WTC11 (cell line): Measurements from ENCODE around the gene CADM2. TPM values are rescaled to one million over a fixed set of nuclear protein-coding genes. Genes with fewer than 3 reads are reported as not detected.

ENCODE experiments used
- ATAC-seq: fragments of 200-7000 bp; cut with Tn5 transposase; 2 replicates; pipeline ENCODE4 v1.10.0; 2021; ENCODE audit warnings: mild to moderate bottlenecking, moderate library complexity
- CTCF ChIA-PET: fragments of 300-600 bp; sonication (Branson Sonifier 250); formaldehyde crosslinking; loops from one replicate; lab custom pipeline; 2021; ENCODE audit warnings: antibody characterized with exemption; lab: Charles Lee
- POLR2A ChIA-PET: fragments of 350-600 bp; sonication (Branson Sonifier 250); formaldehyde crosslinking; loops from one replicate; lab custom pipeline; 2021; ENCODE audit warnings: antibody characterized with exemption; lab: Charles Lee
- DNase-seq: peaks from one replicate; pipeline ENCODE4 v3.0.0; 2021; ENCODE audit warnings: low spot score
- H3K27ac Mint-ChIP-seq: 2 replicates; pipeline ENCODE4 v1.8.0; 2021; ENCODE audit warnings: mixed read lengths
- H3K27me3 Mint-ChIP-seq: 2 replicates; pipeline ENCODE4 v1.8.0; 2021; ENCODE audit warnings: low read depth, mild to moderate bottlenecking, moderate library complexity, mixed read lengths
- H3K36me3 Mint-ChIP-seq: 2 replicates; pipeline ENCODE4 v1.8.0; 2021; ENCODE audit warnings: mixed read lengths
- H3K4me1 Mint-ChIP-seq: 2 replicates; pipeline ENCODE4 v1.8.0; 2022; ENCODE audit warnings: mixed read lengths
- H3K4me3 Mint-ChIP-seq: 2 replicates; pipeline ENCODE4 v1.8.0; 2021; ENCODE audit warnings: mild to moderate bottlenecking, moderate library complexity, mixed read lengths
- H3K9me3 Mint-ChIP-seq: 2 replicates; pipeline ENCODE4 v1.8.0; 2021; ENCODE audit warnings: mixed read lengths
- AFF4 ChIP-seq: sonication (generic); formaldehyde crosslinking; IDR thresholded peaks from 2 replicates; pipeline ENCODE4 v1.8.1; 2023; ENCODE audit warnings: mild to moderate bottlenecking, missing genetic modification reagents, borderline replicate concordance
- ATF2 ChIP-seq: sonication (generic); formaldehyde crosslinking; IDR thresholded peaks from 2 replicates; pipeline ENCODE4 v1.8.1; 2022; ENCODE audit warnings: low read depth, missing genetic modification reagents, borderline replicate concordance
- CDX4 ChIP-seq: fragments of 250-450 bp; sonication (Bioruptor Pico); IDR thresholded peaks from 2 replicates; pipeline ENCODE4 v1.9.0; 2021; ENCODE audit warnings: moderate library complexity, mild to moderate bottlenecking, inconsistent platforms, borderline replicate concordance
- FOXP1 ChIP-seq: sonication (generic); formaldehyde crosslinking; IDR thresholded peaks from 2 replicates; pipeline ENCODE4 v1.8.0; 2022; ENCODE audit warnings: missing genetic modification reagents, mild to moderate bottlenecking, moderate library complexity, borderline replicate concordance
- HMGA2 ChIP-seq: fragments of 250-450 bp; sonication (Bioruptor Pico); IDR thresholded peaks from 2 replicates; pipeline ENCODE4 v1.4.0; 2021; ENCODE audit warnings: mild to moderate bottlenecking, moderate library complexity
- IRF1 ChIP-seq: sonication (generic); formaldehyde crosslinking; IDR thresholded peaks from 2 replicates; pipeline ENCODE4 v1.8.0; 2023; ENCODE audit warnings: missing genetic modification reagents
- IRF2 ChIP-seq: sonication (generic); formaldehyde crosslinking; IDR thresholded peaks from 2 replicates; pipeline ENCODE4 v1.8.0; 2022; ENCODE audit warnings: low read depth, missing genetic modification reagents, borderline replicate concordance
- JAZF1 ChIP-seq: fragments of 250-450 bp; sonication (Bioruptor Pico); IDR thresholded peaks from 2 replicates; pipeline ENCODE4 v1.9.0; 2021; ENCODE audit warnings: moderate library complexity, mild to moderate bottlenecking, inconsistent platforms
- KAT7 ChIP-seq: sonication (generic); formaldehyde crosslinking; IDR thresholded peaks from 2 replicates; pipeline ENCODE4 v1.8.1; 2023; ENCODE audit warnings: missing genetic modification reagents, mild to moderate bottlenecking, borderline replicate concordance
- MLX ChIP-seq: sonication (generic); formaldehyde crosslinking; IDR thresholded peaks from 2 replicates; pipeline ENCODE4 v1.8.1; 2023; ENCODE audit warnings: mild to moderate bottlenecking, missing genetic modification reagents, moderate library complexity
- STAT6 ChIP-seq: sonication (generic); formaldehyde crosslinking; conservative IDR thresholded peaks from 2 replicates; pipeline ENCODE4 v1.8.1; 2023; ENCODE audit warnings: mild to moderate bottlenecking, low read depth, missing genetic modification reagents, moderate library complexity
- TEAD1 ChIP-seq: sonication (generic); formaldehyde crosslinking; IDR thresholded peaks from 2 replicates; pipeline ENCODE4 v1.8.0; 2022; ENCODE audit warnings: mild to moderate bottlenecking, missing genetic modification reagents
- ZNF281 ChIP-seq: sonication (generic); formaldehyde crosslinking; IDR thresholded peaks from 2 replicates; pipeline ENCODE4 v1.8.0; 2023; ENCODE audit warnings: mild to moderate bottlenecking, missing genetic modification reagents
- ZNF423 ChIP-seq: fragments of 250-450 bp; sonication (Bioruptor Pico); IDR thresholded peaks from 2 replicates; pipeline ENCODE4 v2.1.2; 2022; ENCODE audit warnings: mild to moderate bottlenecking, moderate library complexity
- total RNA-seq: library from RNA; stranded (reverse); gene quantifications from 3 replicates; pipeline ENCODE4 v1.2.3, GENCODE V29; 2021

The CADM2 gene
- total RNA-seq, 1 experiment from 2014 or later: 18.8 TPM

- TF ChIP-seq ZNF281 (no peak), IRF2 (CRISPR knock-in tag) (no peak)
- TF ChIP-seq, all 79 proteins: peak for 0
Observed at GRCh38 chr3:85041001-85041400, 82.2 kb downstream of the CADM2 start (continued).

- TF ChIP-seq TEAD1 (no peak), FOXP1 (CRISPR knock-in tag) (no peak), KAT7 (no peak), ZNF423 (CRISPR knock-in tag) (no peak), CDX4 (no peak), ZNF281 (no peak), MLX (CRISPR knock-in tag) (no peak), JAZF1 (no peak), HMGA2 (CRISPR knock-in tag) (no peak), AFF4 (CRISPR knock-in tag) (no peak), IRF1 (CRISPR knock-in tag) (no peak), ATF2 (CRISPR knock-in tag) (no peak), STAT6 (no peak)
- Mint-ChIP-seq H3K4me1 (peaks cover 36% of the 10 kb centered on the region), H3K9me3 (no peaks in the 10 kb centered on the region), H3K27me3 (no peaks in the 10 kb centered on the region), H3K36me3 (no peaks in the 10 kb centered on the region), H3K27ac (peak overlapping the region; percentile 62), H3K4me3 (no peak overlapping the region)
- ChIA-PET POLR2A (no interaction called here), CTCF (no interaction called here)
- no peak for ATAC-seq
- DNase-seq: no peak
Observed at GRCh38 chr3:85041562-85042055, 82.8 kb downstream of the CADM2 start.
